OCI-LY3 (cell line): Measurements from ENCODE around the gene PKIG.

Experiments used
- H2AFZ ChIP-seq: fragments of 200-600, 300-600 bp; shearing (Covaris generic); 2 replicates; pipeline ENCODE4 v1.6.0; 2014; ENCODE audit warnings: antibody characterized with exemption, low read depth, low read length
- H3K27ac ChIP-seq: fragments of 200-600, 300-600 bp; sonication (generic); 2 replicates; pipeline ENCODE4 v1.5.1; 2014; ENCODE audit warnings: mild to moderate bottlenecking, low read length, moderate library complexity, mixed read lengths
- H3K27me3 ChIP-seq: fragments of 200-600, 300-600 bp; sonication (generic); 2 replicates; pipeline ENCODE4 v1.6.1; 2014; ENCODE audit warnings: low read depth, low read length, mixed read lengths
- H3K36me3 ChIP-seq: fragments of 200-600, 300-600 bp; sonication (generic); replicated peaks from 2 replicates; pipeline ENCODE3; 2014; ENCODE audit warnings: low read depth, low read length, mixed read lengths
- H3K4me1 ChIP-seq: fragments of 300-600, 200-600 bp; sonication (generic); 2 replicates; pipeline ENCODE4 v1.6.1; 2014; ENCODE audit warnings: low read length, mixed read lengths
- H3K4me2 ChIP-seq: fragments of 200-600, 300-600 bp; sonication (generic); 2 replicates; pipeline ENCODE4 v1.6.1; 2014; ENCODE audit warnings: low read length, mixed read lengths
- H3K4me3 ChIP-seq: fragments of 300-600, 200-600 bp; sonication (generic); 2 replicates; pipeline ENCODE4 v1.5.1; 2014; ENCODE audit warnings: antibody characterized with exemption, mild to moderate bottlenecking, low read length, moderate library complexity
- H3K79me2 ChIP-seq: fragments of 300-600, 200-600 bp; shearing (Covaris generic); 2 replicates; pipeline ENCODE4 v1.6.1; 2014; ENCODE audit warnings: mild to moderate bottlenecking, low read length, mixed read lengths
- H3K9ac ChIP-seq: fragments of 300-600, 200-600 bp; shearing (Covaris generic); 2 replicates; pipeline ENCODE4 v1.6.0; 2014; ENCODE audit warnings: mild to moderate bottlenecking, low read length, moderate library complexity
- H3K9me3 ChIP-seq: fragments of 200-600, 300-600 bp; shearing (Covaris generic); 2 replicates; pipeline ENCODE4 v1.6.1; 2014; ENCODE audit warnings: low read length, mixed read lengths; ENCODE audit not compliant: insufficient read depth
- H4K20me1 ChIP-seq: fragments of 200-600, 300-600 bp; sonication (generic); 2 replicates; pipeline ENCODE4 v1.6.1; 2016; ENCODE audit warnings: low read length, mixed read lengths; ENCODE audit not compliant: insufficient read depth
- CTCF ChIP-seq: fragments of 200-600, 300-600 bp; sonication (generic); IDR thresholded peaks from 2 replicates; pipeline ENCODE4 v1.5.1; 2014; ENCODE audit warnings: antibody characterized with exemption, low read length, low read depth
- EZH2phosphoT487 ChIP-seq: fragments of 200-600 bp; shearing (Covaris generic); IDR thresholded peaks from 2 replicates; pipeline ENCODE4 v1.6.1; 2018; ENCODE audit warnings: antibody characterized with exemption, mixed run types, low read depth

The PKIG gene

GRCh38 chr20:44566811-44567210, 15.6 kb upstream of the PKIG start:
- no peaks in the 10 kb centered on the region for H3K36me3 ChIP-seq
- H3K4me1 ChIP-seq: no peaks in the 10 kb centered on the region
- H4K20me1 ChIP-seq: no peaks in the 10 kb centered on the region
- H3K27me3 ChIP-seq: no peaks in the 10 kb centered on the region
- H3K4me2 ChIP-seq: no peak overlapping the region
- no peak overlapping the region for H3K4me3 ChIP-seq
- TF ChIP-seq CTCF (no peak), EZH2phosphoT487 (no peak)
- no peak overlapping the region for H3K9ac ChIP-seq
- no peak overlapping the region for H2AFZ ChIP-seq
- no peaks in the 10 kb centered on the region for H3K9me3 ChIP-seq
- H3K27ac ChIP-seq: no peak overlapping the region
- no peaks in the 10 kb centered on the region for H3K79me2 ChIP-seq

GRCh38 chr20:44570367-44570766, 12.0 kb upstream of the PKIG start:
- H2AFZ ChIP-seq: no peak overlapping the region
- no peak overlapping the region for H3K27ac ChIP-seq
- no peaks in the 10 kb centered on the region for H3K27me3 ChIP-seq
- H3K4me3 ChIP-seq: no peak overlapping the region
- H3K4me2 ChIP-seq: no peak overlapping the region
- H3K4me1 ChIP-seq: 0 out of 2 replicates have a peak, but pooled peaks cover 2% of the 10 kb centered on the region
- TF ChIP-seq EZH2phosphoT487: no peak
- TF ChIP-seq CTCF: no peak
- no peaks in the 10 kb centered on the region for H4K20me1 ChIP-seq
- 0 out of 2 replicates have a peak, but pooled peaks cover under 1% of the 10 kb centered on the region for H3K79me2 ChIP-seq
- no peaks in the 10 kb centered on the region for H3K36me3 ChIP-seq
- no peaks in the 10 kb centered on the region for H3K9me3 ChIP-seq
- no peak overlapping the region for H3K9ac ChIP-seq

DNA sequence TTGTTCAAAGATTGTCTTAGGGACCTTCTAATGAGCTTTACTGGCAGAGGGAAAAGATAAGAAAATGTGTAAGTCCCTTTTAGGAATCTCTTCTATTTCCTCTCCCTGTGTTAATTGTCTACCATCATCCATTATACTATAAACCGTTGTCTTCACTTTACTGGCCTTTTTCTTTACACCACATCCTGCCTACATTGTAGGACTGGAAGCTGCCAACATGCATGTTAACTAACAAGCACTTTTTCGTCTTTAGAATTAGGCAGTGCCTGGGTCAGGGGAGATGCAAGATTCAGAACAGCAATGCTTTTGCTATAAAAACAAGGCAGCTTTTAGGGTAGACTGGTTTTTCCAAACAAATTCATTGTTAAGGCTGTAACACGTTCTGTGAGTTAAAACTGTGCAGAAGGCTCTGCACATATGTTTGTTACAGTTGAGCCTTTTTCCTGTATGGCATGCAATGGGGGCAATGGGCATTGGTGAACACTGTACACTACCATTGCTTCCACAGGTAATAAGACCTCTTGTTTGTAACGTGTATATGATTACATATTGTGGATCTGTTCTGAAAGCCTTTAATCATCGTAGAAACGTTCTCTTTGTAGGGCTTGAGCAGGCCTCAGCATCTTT, 10.9 kb upstream of the PKIG start:
- no peaks in the 10 kb centered on the region for H3K9me3 ChIP-seq
- no peak for TF ChIP-seq CTCF
- no peak for TF ChIP-seq EZH2phosphoT487
- no peak overlapping the region for H3K9ac ChIP-seq
- H2AFZ ChIP-seq: no peak overlapping the region
- H3K27me3 ChIP-seq: no peaks in the 10 kb centered on the region
- H3K27ac ChIP-seq: no peak overlapping the region
- no peak overlapping the region for H3K4me3 ChIP-seq
- peaks cover 11% of the 10 kb centered on the region for H3K79me2 ChIP-seq
- no peaks in the 10 kb centered on the region for H4K20me1 ChIP-seq
- no peak overlapping the region for H3K4me2 ChIP-seq
- H3K4me1 ChIP-seq: peaks cover 12% of the 10 kb centered on the region
- H3K36me3 ChIP-seq: no peaks in the 10 kb centered on the region

GRCh38 chr20:44572551-44573500, 9.6 kb upstream of the PKIG start:
- no peaks in the 10 kb centered on the region for H3K36me3 ChIP-seq
- H3K4me1 ChIP-seq: peaks cover 18% of the 10 kb centered on the region
- no peaks in the 10 kb centered on the region for H3K9me3 ChIP-seq
- no peaks in the 10 kb centered on the region for H3K27me3 ChIP-seq
- H3K4me2 ChIP-seq: no peak overlapping the region
- no peak overlapping the region for H3K4me3 ChIP-seq
- H4K20me1 ChIP-seq: no peaks in the 10 kb centered on the region
- H3K79me2 ChIP-seq: peaks cover 21% of the 10 kb centered on the region
- no peak for TF ChIP-seq EZH2phosphoT487
- no peak for TF ChIP-seq CTCF
- H3K27ac ChIP-seq: no peak overlapping the region
- H3K9ac ChIP-seq: no peak overlapping the region
- H2AFZ ChIP-seq: no peak overlapping the region
